ENCODE results near the gene NCOA7. TPM values are rescaled to one million over a fixed set of nuclear protein-coding genes. Genes with fewer than 3 reads are reported as not detected.
"Not testable (repeated sequence)": the region's sequence is repeated elsewhere in the genome, so short reads cannot be mapped to it uniquely, and the experiment has no call there.

The NCOA7 gene
- total RNA-seq, 3 donors from 2014 or later = 62.6 to 94.7 (median 82.4) TPM

GRCh38 chr6:125773387-125774341 is 17.1 kb upstream of the NCOA7 start:
- H3K27me3 ChIP-seq = no peaks in the 10 kb centered on the region
- H3K4me3 ChIP-seq = no peak overlapping the region
- H3K36me3 ChIP-seq = no peaks in the 10 kb centered on the region
- TF ChIP-seq POLR2AphosphoS5 (IDR thresholded peaks at IDR 0.05) = no peak
- TF ChIP-seq CTCF (IDR thresholded peaks at IDR 0.05) = no peak
- TF ChIP-seq POLR2A (IDR thresholded peaks at IDR 0.05) = no peak
- no peak for DNase-seq (ENCODE audit: low spot score in 2 of 2)
- H3K4me1 ChIP-seq = no peaks in the 10 kb centered on the region
- H3K9me3 ChIP-seq = no peaks in the 10 kb centered on the region
- H3K27ac ChIP-seq = no peak overlapping the region
- intact Hi-C loops (cut with DNase I; ENCODE audit: low total_unique reads) = no loop called here

- DNase-seq (ENCODE audit: low spot score in 2 of 2); H3K4me3 ChIP-seq; H3K27ac ChIP-seq; H3K27me3 ChIP-seq; H3K9me3 ChIP-seq; H3K36me3 ChIP-seq; intact Hi-C loops (cut with DNase I; ENCODE audit: low total_unique reads); H3K4me1 ChIP-seq: not testable (repeated sequence)
Measured at GRCh38 chr6:125776107-125776826, 14.5 kb upstream of the NCOA7 start.

- intact Hi-C loops (cut with DNase I; ENCODE audit: low total_unique reads) = no loop called here
- DNase-seq (ENCODE audit: low spot score in 2 of 2) = peak; percentile 88 to 89
- no peaks in the 10 kb centered on the region for H3K27me3 ChIP-seq
- H3K4me1 ChIP-seq = no peaks in the 10 kb centered on the region
- no peaks in the 10 kb centered on the region for H3K36me3 ChIP-seq
- H3K9me3 ChIP-seq = no peaks in the 10 kb centered on the region
- TF ChIP-seq CTCF (IDR thresholded peaks at IDR 0.05) (peak; percentile 60 to 78 (median 71)), POLR2AphosphoS5 (IDR thresholded peaks at IDR 0.05) (peak; percentile 74 to 94 (median 80)), POLR2A (IDR thresholded peaks at IDR 0.05) (peak; percentile 46)
- H3K4me3 ChIP-seq = peak overlapping the region; percentile 63 to 75 (median 64)
- peak overlapping the region; percentile 93 to 96 for H3K27ac ChIP-seq
Measured at GRCh38 chr6:125779924-125780539, 10.7 kb upstream of the NCOA7 start.

- intact Hi-C loops (cut with DNase I; ENCODE audit: low total_unique reads) = no loop called here
- DNase-seq (ENCODE audit: low spot score in 2 of 2) = peak in 1 of 2 donors; percentile 34
- TF ChIP-seq POLR2AphosphoS5 (IDR thresholded peaks at IDR 0.05) = peak; percentile 55 to 81 (median 62)
- no peak for TF ChIP-seq CTCF (IDR thresholded peaks at IDR 0.05)
- TF ChIP-seq POLR2A (IDR thresholded peaks at IDR 0.05) = peak; percentile 45
Measured at GRCh38 chr6:125780540-125781313, 10.0 kb upstream of the NCOA7 start.

GRCh38 chr6:125781314-125781868 is 9.4 kb upstream of the NCOA7 start:
- peak overlapping the region; percentile 63 to 75 (median 64) for H3K4me3 ChIP-seq
- intact Hi-C loops (cut with DNase I; ENCODE audit: low total_unique reads) = no loop called here

More at GRCh38 chr6:125780540-125781313, 10.0 kb upstream of the NCOA7 start:
- peak overlapping the region; percentile 63 to 75 (median 64) for H3K4me3 ChIP-seq
- H3K9me3 ChIP-seq = no peaks in the 10 kb centered on the region
- H3K36me3 ChIP-seq = no peaks in the 10 kb centered on the region
- no peaks in the 10 kb centered on the region for H3K27me3 ChIP-seq
- peak overlapping the region; percentile 93 to 96 for H3K27ac ChIP-seq
- no peaks in the 10 kb centered on the region for H3K4me1 ChIP-seq

More at GRCh38 chr6:125781314-125781868, 9.4 kb upstream of the NCOA7 start:
- H3K36me3 ChIP-seq = no peaks in the 10 kb centered on the region
- H3K9me3 ChIP-seq = no peaks in the 10 kb centered on the region
- no peak for DNase-seq (ENCODE audit: low spot score in 2 of 2)
- no peaks in the 10 kb centered on the region for H3K27me3 ChIP-seq
- no peaks in the 10 kb centered on the region for H3K4me1 ChIP-seq
- peak overlapping the region; percentile 93 to 96 for H3K27ac ChIP-seq
- TF ChIP-seq CTCF (IDR thresholded peaks at IDR 0.05) (no peak), POLR2A (IDR thresholded peaks at IDR 0.05) (no peak), POLR2AphosphoS5 (IDR thresholded peaks at IDR 0.05) (no peak)
